ENCODE measurements around the gene ADAMTS7. TPM values are rescaled to one million over a fixed set of nuclear protein-coding genes. Genes with fewer than 3 reads are reported as not detected.
"Not testable (repeated sequence)": the region's sequence is repeated elsewhere in the genome, so short reads cannot be mapped to it uniquely, and the experiment has no call there.

The ADAMTS7 gene
- total RNA-seq, 1 experiment from 2014 or later: 23.1 TPM

DNA sequence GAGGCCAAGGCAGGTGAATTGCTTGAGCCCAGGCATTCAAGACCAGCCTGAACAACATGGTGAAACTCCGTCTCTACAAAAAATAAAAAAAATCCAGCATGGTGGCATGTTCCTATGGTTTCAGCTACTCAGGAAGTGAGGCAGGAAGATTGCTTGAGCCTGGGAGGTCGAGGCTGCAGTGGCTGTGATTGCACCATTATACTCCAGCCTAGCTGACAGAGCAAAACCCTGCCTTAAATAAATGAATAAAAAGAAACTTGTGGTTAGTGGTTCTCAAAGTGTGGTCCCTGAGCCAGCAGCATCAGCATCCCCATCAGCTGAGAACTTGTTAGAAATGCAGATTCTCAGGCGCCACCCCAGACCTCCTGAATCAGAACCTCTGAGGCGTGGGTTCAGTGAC lies 69.6 kb downstream of the ADAMTS7 start:
- not testable (repeated sequence) for H3K79me1 ChIP-seq (ENCODE audit: insufficient read depth, low read depth, low read length, poor library complexity, severe bottlenecking); H3K4me2 ChIP-seq (ENCODE audit: insufficient read depth, insufficient read length, low read length); H3K27ac ChIP-seq (ENCODE audit: insufficient read length, low read depth, low read length); H4K20me1 ChIP-seq (ENCODE audit: control insufficient read depth, insufficient read depth, insufficient read length); H4K91ac ChIP-seq (ENCODE audit: insufficient read length, low read depth, low read length); H2AK5ac ChIP-seq (ENCODE audit: insufficient read length, low read length); H3K56ac ChIP-seq (ENCODE audit: insufficient read length, low read depth, low read length); H2AFZ ChIP-seq (ENCODE audit: low read length); H2BK120ac ChIP-seq (ENCODE audit: low read depth, low read length, poor library complexity, severe bottlenecking); H3K9me3 ChIP-seq (ENCODE audit: control insufficient read depth, low read depth, low read length); H3T11ph ChIP-seq (ENCODE audit: low read length); H3K9ac ChIP-seq (ENCODE audit: extremely low read depth, insufficient read length, low read length); H2BK12ac ChIP-seq (ENCODE audit: insufficient read length, low read depth, low read length); H3K9me3 Mint-ChIP-seq; H2BK20ac ChIP-seq (ENCODE audit: low read depth, low read length, poor library complexity, severe bottlenecking); H4K5ac ChIP-seq (ENCODE audit: insufficient read length, low read depth, low read length); DNase-seq; H3K4ac ChIP-seq (ENCODE audit: low read depth, low read length); H3K23ac ChIP-seq (ENCODE audit: insufficient read length, low read depth, low read length); H3K36me3 Mint-ChIP-seq (ENCODE audit: insufficient read depth in 1 of 3, low read depth in 3 of 3); H3K23me2 ChIP-seq (ENCODE audit: insufficient read length, low read depth, low read length, poor library complexity, severe bottlenecking); H3K27me3 ChIP-seq (ENCODE audit: insufficient read depth, low read length); H3K79me2 ChIP-seq (ENCODE audit: insufficient read depth, low read length); H3K4me3 Mint-ChIP-seq; H3K27me3 Mint-ChIP-seq (ENCODE audit: low read depth); H3K18ac ChIP-seq (ENCODE audit: insufficient read length, low read depth, low read length); H3K14ac ChIP-seq (ENCODE audit: insufficient read depth, low read length); H3K27ac Mint-ChIP-seq; H3K4me1 ChIP-seq (ENCODE audit: insufficient read depth, low read length); H4K8ac ChIP-seq (replicated peaks; ENCODE audit: insufficient read length, low read depth, low read length); H2BK15ac ChIP-seq (ENCODE audit: low read depth, low read length); H2BK5ac ChIP-seq (ENCODE audit: insufficient read length, low read length)
- no CpG with 5 or more reads among the region's 4 CpGs for WGBS (ENCODE audit: extremely low coverage, insufficient read length, low lambda C conversion rate)
- H3K4me1 Mint-ChIP-seq: peaks cover 12 to 29% of the 10 kb centered on the region in 2 experiments
